HCT116 (cell line): ENCODE data around the gene MXI1. TPM values are rescaled to one million over a fixed set of nuclear protein-coding genes. Genes with fewer than 3 reads are reported as not detected.

Experiments
- ATAC-seq: fragments of 200-7000 bp; cut with Tn5 transposase; 2 replicates; pipeline ENCODE4 v1.9.1; 2020; ENCODE audit warnings: mild to moderate bottlenecking, moderate library complexity
- BruUV-seq: library from RNA; stranded (reverse); fragments of 400-500 nt; replicated peaks from 2 replicates; lab custom pipeline; 2021; lab: Mats Ljungman, UMichigan
- CTCF ChIA-PET: fragments of 300-600 bp; sonication (Branson Sonifier 250); formaldehyde crosslinking; loops from one replicate; lab custom pipeline; 2021; ENCODE audit warnings: antibody characterized with exemption; lab: Charles Lee
- POLR2A ChIA-PET: fragments of 300-600, 350-600 bp; sonication (Branson Sonifier 250); formaldehyde crosslinking; loops from one replicate; lab custom pipeline; 2021; ENCODE audit warnings: antibody characterized with exemption; lab: Charles Lee
- RAD21 ChIA-PET, 2 experiments: fragments of 300-600 bp; sonication (Branson Sonifier 250); formaldehyde crosslinking; loops; one replicate each; lab custom pipeline; 2023; ENCODE audit warnings: low total read pairs in 2 of 2; ENCODE audit not compliant: uncharacterized antibody in 2 of 2, unreplicated experiment in 2 of 2, low non-redundant PET in 1 of 2; lab: Charles Lee
- DNase-seq: peaks from one replicate; pipeline ENCODE4 v3.0.0-alpha.2; 2010; ENCODE audit warnings: low read depth, low spot score
- H2AFZ ChIP-seq: fragments of 200-600 bp; shearing (Covaris generic), sonication (generic); 2 replicates; pipeline ENCODE4 v1.6.1; 2017; ENCODE audit warnings: low read depth, mixed run types, mixed read lengths, antibody characterized with exemption, low read length; ENCODE audit not compliant: poor library complexity, severe bottlenecking
- H3K27ac ChIP-seq: 2 replicates; pipeline ENCODE4 v1.5.1; 2012; ENCODE audit warnings: low read depth, low read length
- H3K27me3 ChIP-seq: fragments of 200-600 bp; sonication (generic); 2 replicates; pipeline ENCODE4 v1.6.1; 2016; ENCODE audit warnings: mixed run types, low read length, mixed read lengths; ENCODE audit not compliant: insufficient read depth
- H3K36me3 ChIP-seq, 2 experiments: fragments of 200-500 bp in 1 of 2; fragments of 200-600 bp in 1 of 2; sonication (Bioruptor generic) in 1 of 2; sonication (generic) in 1 of 2; 2 replicates each; pipeline versions ENCODE4 v1.5.1 to v1.6.1; 2014 to 2016; ENCODE audit warnings: low read length in 2 of 2, inconsistent platforms in 1 of 2, mixed read lengths in 1 of 2, mixed run types in 1 of 2; ENCODE audit not compliant: insufficient read depth in 2 of 2, control insufficient read depth in 1 of 2
- H3K4me1 ChIP-seq, 2 experiments: fragments of 200-600 bp in 1 of 2; sonication (generic) in 1 of 2; 2 replicates each; pipeline versions ENCODE4 v1.5.1 to v1.6.1; 2012 to 2017; ENCODE audit warnings: low read length in 2 of 2, inconsistent platforms in 1 of 2, mild to moderate bottlenecking in 1 of 2, mixed read lengths in 1 of 2, mixed run types in 1 of 2, moderate library complexity in 1 of 2; ENCODE audit not compliant: insufficient read depth in 2 of 2, control insufficient read depth in 1 of 2
- H3K4me2 ChIP-seq: fragments of 200-600 bp; sonication (generic); 2 replicates; pipeline ENCODE4 v1.6.1; 2017; ENCODE audit warnings: mixed run types, low read length, mixed read lengths
- H3K4me3 ChIP-seq, 2 experiments: fragments of 200-600 bp in 1 of 2; sonication (generic) in 1 of 2; replicated peaks in 1 of 2; 2 replicates each; pipeline ENCODE4 v1.5.1; 2011 to 2016; ENCODE audit warnings: low read length in 2 of 2, control low read depth in 1 of 2, low read depth in 1 of 2, mild to moderate bottlenecking in 1 of 2, mixed read lengths in 1 of 2, mixed run types in 1 of 2
- H3K79me2 ChIP-seq: fragments of 200-600 bp; sonication (generic); 2 replicates; pipeline ENCODE4 v1.6.1; 2017; ENCODE audit warnings: mild to moderate bottlenecking, mixed run types, low read length, moderate library complexity, mixed read lengths; ENCODE audit not compliant: insufficient read depth
- H3K9ac ChIP-seq: fragments of 200-600 bp; sonication (generic); 2 replicates; pipeline ENCODE4 v1.6.1; 2016; ENCODE audit warnings: low read length, mixed read lengths
- H3K9me2 ChIP-seq: fragments of 200-600 bp; sonication (generic), shearing (Covaris generic); 2 replicates; pipeline ENCODE4 v1.6.1; 2017; ENCODE audit warnings: mixed run types, mild to moderate bottlenecking, moderate library complexity; ENCODE audit not compliant: insufficient read depth
- H3K9me3 ChIP-seq, 2 experiments: fragments of 200-500 bp in 1 of 2; fragments of 200-600 bp in 1 of 2; sonication (Bioruptor generic) in 1 of 2; sonication (generic) in 1 of 2; 2 replicates each; pipeline ENCODE4 v1.6.1; 2014 to 2017; ENCODE audit warnings: low read length in 2 of 2, mixed read lengths in 2 of 2, inconsistent platforms in 1 of 2, low read depth in 1 of 2, mild to moderate bottlenecking in 1 of 2, mixed run types in 1 of 2, moderate library complexity in 1 of 2; ENCODE audit not compliant: control insufficient read depth in 1 of 2, insufficient read depth in 1 of 2
- H4K20me1 ChIP-seq: fragments of 200-600 bp; sonication (generic), shearing (Covaris generic); 2 replicates; pipeline ENCODE4 v1.6.1; 2017; ENCODE audit warnings: mixed run types, mild to moderate bottlenecking, moderate library complexity; ENCODE audit not compliant: insufficient read depth
- ATF3 ChIP-seq: IDR thresholded peaks from 2 replicates; pipeline ENCODE4 v1.6.1; 2012
- CBX3 ChIP-seq: IDR thresholded peaks from 2 replicates; pipeline ENCODE4 v1.6.1; 2012; ENCODE audit warnings: low read depth
- CEBPB ChIP-seq: IDR thresholded peaks from 2 replicates; pipeline ENCODE4 v1.6.1; 2012; ENCODE audit warnings: low read depth
- ELF1 ChIP-seq: IDR thresholded peaks from 2 replicates; pipeline ENCODE4 v1.6.1; 2012; ENCODE audit warnings: low read depth, borderline replicate concordance
- EZH2 ChIP-seq: fragments of 200-600 bp; sonication (generic); IDR thresholded peaks from 2 replicates; pipeline ENCODE4 v1.6.1; 2017; ENCODE audit warnings: antibody characterized with exemption, mixed run types
- JUND ChIP-seq: IDR thresholded peaks from 2 replicates; pipeline ENCODE4 v1.6.1; 2012
- POLR2A ChIP-seq: IDR thresholded peaks from 2 replicates; pipeline ENCODE4 v1.7.0; 2011; ENCODE audit warnings: borderline replicate concordance; ENCODE audit not compliant: insufficient read depth, insufficient read length; ENCODE audit errors: extremely low read depth
- RAD21 ChIP-seq: IDR thresholded peaks from 2 replicates; pipeline ENCODE4 v1.6.1; 2012; ENCODE audit warnings: low read depth, mild to moderate bottlenecking
- SIN3A ChIP-seq: IDR thresholded peaks from 2 replicates; pipeline ENCODE4 v1.6.1; 2012; ENCODE audit warnings: low read depth
- SP1 ChIP-seq: IDR thresholded peaks from 2 replicates; pipeline ENCODE4 v1.6.1; 2012; ENCODE audit warnings: low read depth
- SRF ChIP-seq: IDR thresholded peaks from 2 replicates; pipeline ENCODE4 v1.6.1; 2012; ENCODE audit warnings: low read depth
- TCF7L2 ChIP-seq: IDR thresholded peaks from 2 replicates; pipeline ENCODE4 v1.7.0; 2011; ENCODE audit warnings: borderline replicate concordance, inconsistent platforms; ENCODE audit not compliant: insufficient read depth, insufficient read length; ENCODE audit errors: extremely low read depth
- YY1 ChIP-seq: IDR thresholded peaks from 2 replicates; pipeline ENCODE4 v1.6.1; 2011; ENCODE audit warnings: low read length, low read depth, moderate library complexity, mild to moderate bottlenecking; ENCODE audit not compliant: insufficient replicate concordance; ENCODE audit errors: extremely low read depth
- ZBTB33 ChIP-seq: IDR thresholded peaks from 2 replicates; pipeline ENCODE4 v1.6.1; 2011; ENCODE audit warnings: mild to moderate bottlenecking, low read length, moderate library complexity; ENCODE audit not compliant: insufficient replicate concordance; ENCODE audit errors: extremely low read depth
- ZFX ChIP-seq: fragments of 450-650 bp; IDR thresholded peaks from 2 replicates; pipeline ENCODE4 v1.6.1; 2017
- ZNF274 ChIP-seq: fragments of 200-500 bp; sonication (Bioruptor generic); IDR thresholded peaks from 2 replicates; pipeline ENCODE4 v1.6.1; 2014; ENCODE audit warnings: mild to moderate bottlenecking, low read depth, low read length, inconsistent platforms
- intact Hi-C: fragments of 100-400 bp; cut with micrococcal nuclease; formaldehyde crosslinking; loops from 2 replicates; pipeline ENCODE4 v1.10.0; 2022
- total RNA-seq: library from RNA; stranded (reverse); gene quantifications from one replicate; pipeline ENCODE4 v1.2.1, GENCODE V29; 2021; ENCODE audit not compliant: unreplicated experiment
- TF ChIP-seq, protein P1 (sequence below): IDR thresholded peaks from 2 replicates; pipeline ENCODE4 v1.6.1; 2012
- TF ChIP-seq, protein P2 (sequence below): IDR thresholded peaks from 2 replicates; pipeline ENCODE4 v1.6.1; 2012; ENCODE audit warnings: low read depth

Gene MXI1
- total RNA-seq, 1 experiment from 2014 or later, result 57.0 TPM

- no peak for DNase-seq
- Histone ChIP-seq H3K27ac (no peak overlapping the region), H3K36me3 (no peaks in the 10 kb centered on the region), H3K9ac (no peak overlapping the region), H3K4me1 (peaks cover 4 to 8% of the 10 kb centered on the region in 2 experiments; a peak in 2 of 4 replicates), H3K79me2 (no peaks in the 10 kb centered on the region), H4K20me1 (no peaks in the 10 kb centered on the region), H3K27me3 (no peaks in the 10 kb centered on the region), H3K9me3 (no peaks in the 10 kb centered on the region), H3K9me2 (no peaks in the 10 kb centered on the region), H2AFZ (no peak overlapping the region), H3K4me3 (no peak overlapping the region), H3K4me2 (no peak overlapping the region)
- intact Hi-C loops, result no loop called here
- CTCF ChIA-PET, result interaction anchor here (1.7 to 1.8 kb wide), 2 partner anchors 131 to 136 kb away, joined by 3 to 4 read pairs; no protein-coding TSS in a partner anchor
- POLR2A ChIA-PET, result no interaction called here
- ATAC-seq, result no peak
- no TSS peak for BruUV-seq
- RAD21 ChIA-PET, result interaction anchor here in 1 of 2 experiments (0.7 kb wide), 1 partner anchor 231 kb away, joined by 3 read pairs; no protein-coding TSS in a partner anchor
- TF ChIP-seq CEBPB (no peak), CBX3 (no peak), ELF1 (no peak), RAD21 (no peak), ATF3 (no peak), ZFX (no peak), ZNF274 (no peak), TCF7L2 (no peak), SRF (no peak), YY1 (no peak), EZH2 (no peak), POLR2A (no peak), ZBTB33 (no peak), JUND (no peak), SIN3A (no peak), SP1 (no peak)
- TF ChIP-seq, protein P1, sequence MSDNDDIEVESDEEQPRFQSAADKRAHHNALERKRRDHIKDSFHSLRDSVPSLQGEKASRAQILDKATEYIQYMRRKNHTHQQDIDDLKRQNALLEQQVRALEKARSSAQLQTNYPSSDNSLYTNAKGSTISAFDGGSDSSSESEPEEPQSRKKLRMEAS, result no peak
- TF ChIP-seq, protein P2, sequence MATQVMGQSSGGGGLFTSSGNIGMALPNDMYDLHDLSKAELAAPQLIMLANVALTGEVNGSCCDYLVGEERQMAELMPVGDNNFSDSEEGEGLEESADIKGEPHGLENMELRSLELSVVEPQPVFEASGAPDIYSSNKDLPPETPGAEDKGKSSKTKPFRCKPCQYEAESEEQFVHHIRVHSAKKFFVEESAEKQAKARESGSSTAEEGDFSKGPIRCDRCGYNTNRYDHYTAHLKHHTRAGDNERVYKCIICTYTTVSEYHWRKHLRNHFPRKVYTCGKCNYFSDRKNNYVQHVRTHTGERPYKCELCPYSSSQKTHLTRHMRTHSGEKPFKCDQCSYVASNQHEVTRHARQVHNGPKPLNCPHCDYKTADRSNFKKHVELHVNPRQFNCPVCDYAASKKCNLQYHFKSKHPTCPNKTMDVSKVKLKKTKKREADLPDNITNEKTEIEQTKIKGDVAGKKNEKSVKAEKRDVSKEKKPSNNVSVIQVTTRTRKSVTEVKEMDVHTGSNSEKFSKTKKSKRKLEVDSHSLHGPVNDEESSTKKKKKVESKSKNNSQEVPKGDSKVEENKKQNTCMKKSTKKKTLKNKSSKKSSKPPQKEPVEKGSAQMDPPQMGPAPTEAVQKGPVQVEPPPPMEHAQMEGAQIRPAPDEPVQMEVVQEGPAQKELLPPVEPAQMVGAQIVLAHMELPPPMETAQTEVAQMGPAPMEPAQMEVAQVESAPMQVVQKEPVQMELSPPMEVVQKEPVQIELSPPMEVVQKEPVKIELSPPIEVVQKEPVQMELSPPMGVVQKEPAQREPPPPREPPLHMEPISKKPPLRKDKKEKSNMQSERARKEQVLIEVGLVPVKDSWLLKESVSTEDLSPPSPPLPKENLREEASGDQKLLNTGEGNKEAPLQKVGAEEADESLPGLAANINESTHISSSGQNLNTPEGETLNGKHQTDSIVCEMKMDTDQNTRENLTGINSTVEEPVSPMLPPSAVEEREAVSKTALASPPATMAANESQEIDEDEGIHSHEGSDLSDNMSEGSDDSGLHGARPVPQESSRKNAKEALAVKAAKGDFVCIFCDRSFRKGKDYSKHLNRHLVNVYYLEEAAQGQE, result no peak
Measured at GRCh38 chr10:110269374-110270318, 62.2 kb downstream of the MXI1 start.
